Inflammatory macrophage (primary cell): ENCODE data around the gene RPL22L1.
"Not testable (repeated sequence)": the region's sequence is repeated elsewhere in the genome, so short reads cannot be mapped to it uniquely, and the experiment has no call there.

ENCODE experiments used
- DNase-seq, 2 donors: peaks; one replicate each; pipeline ENCODE4 v3.0.0-alpha.2; 2020 to 2022

RPL22L1 gene

GRCh38 chr3:170877311-170877710 is 7.3 kb upstream of the RPL22L1 start:
- DNase-seq = not testable (repeated sequence)

- DNase-seq = no peak
These were observed 6.5 kb upstream of the RPL22L1 start for GRCh38 chr3:170876537-170876936.

- no peak for DNase-seq
These were observed 780 bp downstream of the RPL22L1 start for GRCh38 chr3:170869239-170869590.

- DNase-seq = no peak
These were observed 1.3 kb downstream of the RPL22L1 start for GRCh38 chr3:170868577-170869238.

- peak; percentile 13 to 51 for DNase-seq
These were observed 2.7 kb downstream of the RPL22L1 start for GRCh38 chr3:170867143-170867937.

- DNase-seq = no peak
These were observed 3.5 kb downstream of the RPL22L1 start for GRCh38 chr3:170866499-170866898.

GRCh38 chr3:170865209-170866094 is 4.5 kb downstream of the RPL22L1 start:
- DNase-seq = no peak

- DNase-seq = no peak
These were observed 5.3 kb downstream of the RPL22L1 start for GRCh38 chr3:170864525-170865208.

- DNase-seq = peak in 1 of 2 donors; percentile 47
These were observed 6.2 kb downstream of the RPL22L1 start for GRCh38 chr3:170863816-170864215.

- no peak for DNase-seq
These were observed 7.2 kb downstream of the RPL22L1 start for GRCh38 chr3:170862618-170863374.

GRCh38 chr3:170858599-170858998 is 11.4 kb downstream of the RPL22L1 start:
- DNase-seq = no peak

GRCh38 chr3:170852324-170852723 is 17.7 kb downstream of the RPL22L1 start:
- DNase-seq = no peak

- peak in 1 of 2 donors; percentile 18 for DNase-seq
These were observed 21.6 kb downstream of the RPL22L1 start for GRCh38 chr3:170848292-170848917.

GRCh38 chr3:170844377-170844776 is 25.6 kb downstream of the RPL22L1 start:
- DNase-seq = no peak

- no peak for DNase-seq
These were observed 29.6 kb downstream of the RPL22L1 start for GRCh38 chr3:170840291-170840859.

- DNase-seq = no peak
These were observed 30.4 kb downstream of the RPL22L1 start for GRCh38 chr3:170839518-170840100.

GRCh38 chr3:170836491-170836890 is 33.5 kb downstream of the RPL22L1 start:
- DNase-seq = no peak

GRCh38 chr3:170835336-170835735 is 34.7 kb downstream of the RPL22L1 start:
- no peak for DNase-seq

GRCh38 chr3:170830580-170830979 is 39.4 kb downstream of the RPL22L1 start:
- no peak for DNase-seq

- DNase-seq = peak in 1 of 2 donors; percentile 6
These were observed 40.3 kb downstream of the RPL22L1 start for GRCh38 chr3:170829546-170830272.
